Activated CD8-positive, alpha-beta T cell treated with anti-CD3 and anti-CD28 coated beads for 36 hours (primary cell): ENCODE results near the gene HSPG2. TPM values are rescaled to one million over a fixed set of nuclear protein-coding genes. Genes with fewer than 3 reads are reported as not detected.
A peak's percentile ranks its signal among the peaks of the same experiment; 100 is the strongest.

Experiments
- ATAC-seq: fragments of 200-7000 bp; cut with Tn5 transposase; one replicate; pipeline ENCODE4 v1.10.0; 2021; ENCODE audit warnings: mild to moderate bottlenecking, moderate library complexity
- CTCF ChIA-PET: fragments of 350-600 bp; sonication (Branson Sonifier 250); formaldehyde crosslinking; loops from one replicate; lab custom pipeline; 2021; ENCODE audit warnings: antibody characterized with exemption; lab: Charles Lee
- POLR2A ChIA-PET: fragments of 350-600 bp; sonication (Branson Sonifier 250); formaldehyde crosslinking; loops from one replicate; lab custom pipeline; 2021; ENCODE audit warnings: antibody characterized with exemption; lab: Charles Lee
- DNase-seq: peaks from one replicate; pipeline ENCODE4 v3.0.0-alpha.2; 2020
- H3K27ac Mint-ChIP-seq: one replicate; pipeline ENCODE4 v1.8.0; 2021; ENCODE audit warnings: mild to moderate bottlenecking, mixed read lengths
- H3K27me3 Mint-ChIP-seq: one replicate; pipeline ENCODE4 v1.8.0; 2021; ENCODE audit warnings: mixed read lengths
- H3K36me3 Mint-ChIP-seq: one replicate; pipeline ENCODE4 v1.8.0; 2021; ENCODE audit warnings: low read depth, mixed read lengths
- H3K4me1 Mint-ChIP-seq: one replicate; pipeline ENCODE4 v1.8.0; 2021; ENCODE audit warnings: low read depth, mixed read lengths
- H3K4me3 Mint-ChIP-seq: one replicate; pipeline ENCODE4 v1.8.0; 2021; ENCODE audit warnings: mild to moderate bottlenecking, moderate library complexity, mixed read lengths
- H3K9me3 Mint-ChIP-seq: one replicate; pipeline ENCODE4 v1.8.0; 2021; ENCODE audit warnings: mixed read lengths
- CTCF ChIP-seq: fragments of 200-600 bp; IDR thresholded peaks from one replicate; pipeline ENCODE4 v1.8.0; 2022; ENCODE audit warnings: antibody characterized with exemption, mild to moderate bottlenecking
- intact Hi-C: fragments of 100-400 bp; cut with micrococcal nuclease; formaldehyde crosslinking; loops from one replicate; pipeline ENCODE4 v1.10.0; 2022
- total RNA-seq, 2 experiments: library from RNA; stranded (reverse); gene quantifications; one replicate each; pipeline ENCODE4 v1.2.3, GENCODE V29; 2021

HSPG2 gene
- total RNA-seq, 2 experiments from 2014 or later, result 52.1 to 59.0 TPM

- DNase-seq (no peak), ATAC-seq (no peak)
- intact Hi-C loops, result no loop called here
- POLR2A ChIA-PET, result no interaction called here
- H3K36me3 Mint-ChIP-seq, result peaks cover 21% of the 10 kb centered on the region
- no peaks in the 10 kb centered on the region for H3K27me3 Mint-ChIP-seq
- H3K9me3 Mint-ChIP-seq, result peaks cover 5% of the 10 kb centered on the region
- no peak overlapping the region for H3K27ac Mint-ChIP-seq
- H3K4me1 Mint-ChIP-seq, result no peaks in the 10 kb centered on the region
- CTCF ChIA-PET, result no interaction called here
- TF ChIP-seq CTCF, result no peak
- H3K4me3 Mint-ChIP-seq, result no peak overlapping the region
Measured at GRCh38 chr1:21834666-21835065, 102.4 kb downstream of the HSPG2 start.

GRCh38 chr1:21834094-21834493, 103.0 kb downstream of the HSPG2 start:
- intact Hi-C loops, result no loop called here
- ChIA-PET POLR2A (no interaction called here), CTCF (no interaction called here)
- Mint-ChIP-seq H3K36me3 (peaks cover 21% of the 10 kb centered on the region), H3K4me1 (no peaks in the 10 kb centered on the region), H3K9me3 (peaks cover 5% of the 10 kb centered on the region), H3K27ac (peak overlapping the region; percentile 53), H3K27me3 (no peaks in the 10 kb centered on the region), H3K4me3 (no peak overlapping the region)
- DNase-seq (no peak), ATAC-seq (no peak)
- no peak for TF ChIP-seq CTCF

- CTCF ChIA-PET, result no interaction called here
- Mint-ChIP-seq H3K9me3 (peaks cover 5% of the 10 kb centered on the region), H3K27me3 (no peaks in the 10 kb centered on the region), H3K36me3 (peaks cover 21% of the 10 kb centered on the region), H3K4me3 (no peak overlapping the region), H3K4me1 (no peaks in the 10 kb centered on the region), H3K27ac (no peak overlapping the region)
- intact Hi-C loops, result no loop called here
- TF ChIP-seq CTCF, result no peak
- POLR2A ChIA-PET, result no interaction called here
- DNase-seq (no peak), ATAC-seq (no peak)
Measured at GRCh38 chr1:21833392-21833976, 103.6 kb downstream of the HSPG2 start.

GRCh38 chr1:21831454-21831970, 105.6 kb downstream of the HSPG2 start:
- intact Hi-C loops, result no loop called here
- Mint-ChIP-seq H3K9me3 (peaks cover 5% of the 10 kb centered on the region), H3K36me3 (peaks cover 21% of the 10 kb centered on the region), H3K27me3 (no peaks in the 10 kb centered on the region), H3K4me1 (no peaks in the 10 kb centered on the region), H3K4me3 (no peak overlapping the region), H3K27ac (no peak overlapping the region)
- ChIA-PET CTCF (no interaction called here), POLR2A (no interaction called here)
- TF ChIP-seq CTCF, result no peak
- DNase-seq (no peak), ATAC-seq (no peak)

- H3K4me3 Mint-ChIP-seq, result no peak overlapping the region
- H3K36me3 Mint-ChIP-seq, result peaks cover 21% of the 10 kb centered on the region
- CTCF ChIA-PET, result no interaction called here
- POLR2A ChIA-PET, result no interaction called here
- TF ChIP-seq CTCF, result no peak
- intact Hi-C loops, result no loop called here
- H3K27me3 Mint-ChIP-seq, result no peaks in the 10 kb centered on the region
- DNase-seq (no peak), ATAC-seq (no peak)
- no peaks in the 10 kb centered on the region for H3K4me1 Mint-ChIP-seq
- H3K27ac Mint-ChIP-seq, result no peak overlapping the region
- H3K9me3 Mint-ChIP-seq, result peaks cover 5% of the 10 kb centered on the region
Measured at GRCh38 chr1:21830792-21831453, 106.2 kb downstream of the HSPG2 start.
